Stimulated activated CD4-positive, alpha-beta T cell treated with anti-CD3 and anti-CD28 coated beads, Interleukin-1b, Interleukin-23, amount 100 ng/mL, for 4 hours (primary cell): ENCODE data around the gene CHTOP.

ENCODE experiments used
- DNase-seq, 2 donors: peaks; one replicate each; pipeline ENCODE4 v3.0.0-alpha.2; 2020; ENCODE audit warnings: low read depth in 2 of 2

CHTOP gene

DNA sequence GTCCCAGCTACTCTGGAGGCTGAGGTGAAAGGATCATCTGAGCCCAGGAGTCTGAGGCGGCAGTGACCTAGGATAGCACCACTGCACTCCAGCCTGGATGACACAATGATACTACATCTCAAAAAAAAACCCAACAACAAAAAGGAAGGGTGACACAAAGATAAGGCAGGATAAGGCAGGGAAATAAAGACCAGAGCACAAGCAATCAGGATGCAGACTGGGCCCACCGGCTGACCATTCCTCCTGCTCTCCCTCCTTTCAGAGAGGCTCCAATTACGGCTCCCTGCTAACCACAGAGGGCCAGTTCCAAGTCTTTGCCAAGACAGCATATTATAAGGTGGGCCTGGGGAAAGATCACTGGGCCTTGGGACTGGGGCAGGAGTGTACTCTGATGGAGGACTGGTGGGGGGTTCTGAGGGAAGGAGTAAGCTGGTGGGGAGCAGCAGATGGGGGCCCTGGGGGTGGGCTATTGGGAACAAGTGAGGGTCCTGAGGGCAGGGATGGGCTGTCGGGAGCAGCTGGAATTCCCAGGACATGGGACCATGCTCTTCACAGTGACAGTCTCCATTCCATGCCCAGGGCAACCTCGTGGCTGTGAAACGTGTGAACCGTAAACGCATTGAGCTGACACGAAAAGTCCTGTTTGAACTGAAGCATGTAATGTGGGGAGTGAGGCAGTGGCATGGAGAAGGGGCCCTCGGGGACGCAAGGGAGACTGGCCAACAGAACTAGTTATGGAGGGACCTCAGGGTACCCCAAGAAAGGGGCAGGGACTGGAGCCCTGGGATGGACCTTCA lies 51.9 kb downstream of the CHTOP start:
- DNase-seq, result no peak

GRCh38 chr1:153687346-153688125 lies 53.7 kb downstream of the CHTOP start:
- no peak for DNase-seq

DNA sequence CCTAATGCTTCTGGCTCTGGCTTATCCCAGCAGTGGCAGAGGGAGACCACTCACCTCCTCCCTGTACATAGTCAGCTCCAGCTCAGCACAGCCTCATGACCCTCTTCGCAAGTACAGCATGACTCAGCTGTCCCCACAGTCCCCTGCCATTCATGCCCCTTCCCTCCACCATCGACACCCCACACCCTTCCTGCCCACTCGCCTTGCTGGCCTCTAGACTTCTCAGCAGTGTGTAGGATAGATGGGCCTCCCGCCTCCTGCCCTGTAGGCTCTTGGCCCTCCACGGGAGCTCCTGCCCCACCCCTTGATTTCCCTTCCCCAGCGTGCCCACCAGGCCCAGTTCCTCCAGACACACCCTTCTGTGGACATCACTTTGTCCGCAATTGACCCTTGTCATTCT lies 54.4 kb downstream of the CHTOP start:
- no peak for DNase-seq

GRCh38 chr1:153688736-153689328 lies 55.0 kb downstream of the CHTOP start:
- DNase-seq, result no peak

GRCh38 chr1:153693466-153693865 lies 59.6 kb downstream of the CHTOP start:
- no peak for DNase-seq
